ENCODE measurements around the gene TSPEAR. TPM values are rescaled to one million over a fixed set of nuclear protein-coding genes. Genes with fewer than 3 reads are reported as not detected.

The TSPEAR gene
- polyA plus RNA-seq, 1 experiment = not detected

GRCh38 chr21:44516828-44517174 lies 194.6 kb downstream of the TSPEAR start:
- Histone ChIP-seq H3K36me3 (ENCODE audit: control insufficient read depth, insufficient read depth, low read length) (no peaks in the 10 kb centered on the region), H3K27me3 (ENCODE audit: control insufficient read depth, insufficient read depth, low read length) (no peaks in the 10 kb centered on the region), H3K4me3 (ENCODE audit: low read depth, low read length) (no peak overlapping the region)
- TF ChIP-seq CTCF (IDR thresholded peaks at IDR 0.05; ENCODE audit: insufficient read depth, low read depth, low read length) = no peak
- CTCF ChIA-PET = no interaction called here
- no peak for DNase-seq (ENCODE audit: low read depth)
- POLR2A ChIA-PET = no interaction called here

GRCh38 chr21:44516342-44516741 lies 195.0 kb downstream of the TSPEAR start:
- Histone ChIP-seq H3K27me3 (ENCODE audit: control insufficient read depth, insufficient read depth, low read length) (no peaks in the 10 kb centered on the region), H3K36me3 (ENCODE audit: control insufficient read depth, insufficient read depth, low read length) (no peaks in the 10 kb centered on the region), H3K4me3 (ENCODE audit: low read depth, low read length) (no peak overlapping the region)
- ChIA-PET CTCF (no interaction called here), POLR2A (no interaction called here)
- DNase-seq (ENCODE audit: low read depth) = no peak
- TF ChIP-seq CTCF (IDR thresholded peaks at IDR 0.05; ENCODE audit: insufficient read depth, low read depth, low read length) = no peak

GRCh38 chr21:44515359-44516165 lies 195.8 kb downstream of the TSPEAR start:
- ChIA-PET POLR2A (no interaction called here), CTCF (no interaction called here)
- no peaks in the 10 kb centered on the region for H3K27me3 ChIP-seq (ENCODE audit: control insufficient read depth, insufficient read depth, low read length)
- no peak for TF ChIP-seq CTCF (IDR thresholded peaks at IDR 0.05; ENCODE audit: insufficient read depth, low read depth, low read length)
- no peak overlapping the region for H3K4me3 ChIP-seq (ENCODE audit: low read depth, low read length)
- DNase-seq (ENCODE audit: low read depth) = no peak
- H3K36me3 ChIP-seq (ENCODE audit: control insufficient read depth, insufficient read depth, low read length) = no peaks in the 10 kb centered on the region

- Histone ChIP-seq H3K27me3 (ENCODE audit: control insufficient read depth, insufficient read depth, low read length) (no peaks in the 10 kb centered on the region; the same call in 1 of the 2 replicates), H3K4me3 (ENCODE audit: low read depth, low read length) (no peak overlapping the region), H3K36me3 (ENCODE audit: control insufficient read depth, insufficient read depth, low read length) (no peaks in the 10 kb centered on the region)
- no peak for DNase-seq (ENCODE audit: low read depth)
- POLR2A ChIA-PET = no interaction called here
- no peak for TF ChIP-seq CTCF (IDR thresholded peaks at IDR 0.05; ENCODE audit: insufficient read depth, low read depth, low read length)
- CTCF ChIA-PET = interaction anchor here (0.6 kb wide), 1 partner anchor 84 kb away, joined by 3 read pairs; no protein-coding TSS in a partner anchor
Measured at GRCh38 chr21:44514746-44515358, 196.5 kb downstream of the TSPEAR start.

GRCh38 chr21:44514218-44514520 lies 197.2 kb downstream of the TSPEAR start:
- POLR2A ChIA-PET = no interaction called here
- CTCF ChIA-PET = interaction anchor here (0.6 kb wide), 1 partner anchor 85 kb away, joined by 3 read pairs; no protein-coding TSS in a partner anchor
- H3K36me3 ChIP-seq (ENCODE audit: control insufficient read depth, insufficient read depth, low read length) = no peaks in the 10 kb centered on the region
- H3K4me3 ChIP-seq (ENCODE audit: low read depth, low read length) = no peak overlapping the region
- H3K27me3 ChIP-seq (ENCODE audit: control insufficient read depth, insufficient read depth, low read length) = no peaks in the 10 kb centered on the region; the same call in 1 of the 2 replicates
- DNase-seq (ENCODE audit: low read depth) = no peak
- no peak for TF ChIP-seq CTCF (IDR thresholded peaks at IDR 0.05; ENCODE audit: insufficient read depth, low read depth, low read length)

Data from BJ (cell line).